ENCODE results near the gene STRADB.

STRADB gene

DNA sequence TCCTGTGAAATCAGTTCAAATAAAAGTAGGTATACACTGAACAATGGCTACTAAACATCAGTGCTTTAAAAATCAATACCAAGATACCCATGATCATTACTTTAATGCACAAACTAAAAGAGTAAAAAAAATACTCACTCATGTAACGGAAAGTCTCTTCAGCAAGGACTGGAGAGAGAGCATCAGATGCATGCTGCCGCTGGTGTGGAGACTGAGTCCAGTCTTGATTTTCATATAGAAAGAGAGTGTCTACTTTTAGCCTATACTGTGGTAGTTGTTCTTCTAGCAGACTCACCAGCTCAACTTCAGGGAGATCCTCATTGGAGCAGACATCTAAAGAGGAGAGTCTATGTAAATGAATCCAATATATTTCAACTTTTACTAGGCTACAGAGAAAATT, 44.3 kb upstream of the STRADB start:
- no peak overlapping the region for H3K4me3 ChIP-seq (ENCODE audit: low read depth, low read length)
- TF ChIP-seq, protein P1, sequence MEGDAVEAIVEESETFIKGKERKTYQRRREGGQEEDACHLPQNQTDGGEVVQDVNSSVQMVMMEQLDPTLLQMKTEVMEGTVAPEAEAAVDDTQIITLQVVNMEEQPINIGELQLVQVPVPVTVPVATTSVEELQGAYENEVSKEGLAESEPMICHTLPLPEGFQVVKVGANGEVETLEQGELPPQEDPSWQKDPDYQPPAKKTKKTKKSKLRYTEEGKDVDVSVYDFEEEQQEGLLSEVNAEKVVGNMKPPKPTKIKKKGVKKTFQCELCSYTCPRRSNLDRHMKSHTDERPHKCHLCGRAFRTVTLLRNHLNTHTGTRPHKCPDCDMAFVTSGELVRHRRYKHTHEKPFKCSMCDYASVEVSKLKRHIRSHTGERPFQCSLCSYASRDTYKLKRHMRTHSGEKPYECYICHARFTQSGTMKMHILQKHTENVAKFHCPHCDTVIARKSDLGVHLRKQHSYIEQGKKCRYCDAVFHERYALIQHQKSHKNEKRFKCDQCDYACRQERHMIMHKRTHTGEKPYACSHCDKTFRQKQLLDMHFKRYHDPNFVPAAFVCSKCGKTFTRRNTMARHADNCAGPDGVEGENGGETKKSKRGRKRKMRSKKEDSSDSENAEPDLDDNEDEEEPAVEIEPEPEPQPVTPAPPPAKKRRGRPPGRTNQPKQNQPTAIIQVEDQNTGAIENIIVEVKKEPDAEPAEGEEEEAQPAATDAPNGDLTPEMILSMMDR (IDR thresholded peaks at IDR 0.05; ENCODE audit: borderline replicate concordance, insufficient read depth, low read depth, low read length): no peak

DNA sequence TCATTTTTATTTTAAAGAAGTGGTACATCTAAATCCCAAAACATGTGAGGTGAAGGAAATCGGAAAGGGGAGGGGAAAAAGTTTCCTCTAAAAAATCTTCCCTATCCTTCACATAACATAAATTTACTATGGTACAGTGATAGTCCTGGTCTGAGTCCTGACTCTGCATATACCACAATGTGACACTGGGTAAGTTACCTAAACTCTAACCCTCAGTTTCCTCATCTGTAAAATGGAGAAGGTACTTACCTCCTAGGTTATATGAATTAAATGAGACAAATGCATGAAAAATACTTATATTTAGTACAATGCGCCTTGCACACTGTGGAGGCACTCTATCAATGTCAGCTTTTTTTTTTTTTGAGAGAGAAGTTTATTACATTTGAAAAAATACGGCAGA, 42.6 kb upstream of the STRADB start:
- TF ChIP-seq, protein P1 (IDR thresholded peaks at IDR 0.05; ENCODE audit: borderline replicate concordance, insufficient read depth, low read depth, low read length): no peak
- no peak overlapping the region for H3K4me3 ChIP-seq (ENCODE audit: low read depth, low read length)

DNA sequence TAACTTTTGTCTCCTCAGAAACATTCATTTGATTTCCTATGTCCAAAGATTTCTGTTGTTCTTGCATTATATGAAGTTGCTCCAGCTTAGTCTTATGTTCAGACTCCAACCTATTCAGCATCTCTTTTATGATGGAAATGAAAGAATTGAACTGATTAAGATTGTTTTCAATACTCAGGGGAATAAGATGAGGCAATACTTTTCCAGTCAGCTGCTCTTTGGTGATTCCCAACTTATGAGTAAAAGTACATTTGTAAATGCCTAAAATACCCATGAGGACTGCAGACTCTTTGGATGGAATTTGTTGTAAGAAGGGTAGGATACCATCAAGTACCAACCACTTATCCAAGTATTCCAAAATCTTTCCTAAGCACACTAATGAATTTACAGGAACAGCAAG, 40.1 kb upstream of the STRADB start:
- TF ChIP-seq, protein P1 (IDR thresholded peaks at IDR 0.05; ENCODE audit: borderline replicate concordance, insufficient read depth, low read depth, low read length): no peak
- no peak overlapping the region for H3K4me3 ChIP-seq (ENCODE audit: low read depth, low read length)

DNA sequence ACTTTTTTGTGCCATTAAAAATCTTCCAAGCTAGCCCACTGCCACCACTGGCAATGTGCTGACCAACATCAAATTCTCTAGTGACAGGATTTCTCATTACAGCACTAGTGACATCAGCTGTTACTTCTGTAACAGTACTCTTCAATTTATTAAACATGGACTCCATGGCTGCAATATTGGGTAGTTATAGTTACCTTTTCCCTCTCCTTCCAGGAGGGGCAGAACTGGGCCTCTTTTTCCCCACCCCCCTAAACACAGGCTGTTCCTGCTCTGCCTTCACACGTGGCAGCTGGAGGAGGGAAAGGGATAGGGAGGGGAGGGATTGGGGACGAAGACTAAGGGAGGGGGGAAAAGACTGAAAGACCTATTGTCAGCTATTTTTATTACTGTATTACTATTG, 38.4 kb upstream of the STRADB start:
- TF ChIP-seq, protein P1 (IDR thresholded peaks at IDR 0.05; ENCODE audit: borderline replicate concordance, insufficient read depth, low read depth, low read length): no peak
- H3K4me3 ChIP-seq (ENCODE audit: low read depth, low read length): no peak overlapping the region

DNA sequence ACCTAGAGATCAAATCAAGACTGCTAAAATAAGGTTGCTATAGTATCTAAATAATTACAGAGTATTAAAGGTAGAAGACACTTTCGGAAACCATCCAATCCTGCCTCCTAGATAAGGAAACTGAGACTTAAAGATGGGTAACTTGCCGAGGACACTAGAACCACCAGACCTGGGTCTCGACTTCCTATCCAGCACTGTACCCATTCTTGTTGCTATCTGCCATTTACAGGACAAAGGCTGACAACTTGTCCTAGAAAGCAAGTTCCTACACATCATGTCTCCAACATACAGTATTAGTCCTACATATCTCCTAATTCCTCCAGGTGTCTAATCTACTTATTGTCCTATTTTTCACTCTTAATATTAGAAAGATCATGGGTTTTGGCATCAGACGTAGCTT, 38.0 kb upstream of the STRADB start:
- TF ChIP-seq, protein P1 (IDR thresholded peaks at IDR 0.05; ENCODE audit: borderline replicate concordance, insufficient read depth, low read depth, low read length): no peak
- no peak overlapping the region for H3K4me3 ChIP-seq (ENCODE audit: low read depth, low read length)

DNA sequence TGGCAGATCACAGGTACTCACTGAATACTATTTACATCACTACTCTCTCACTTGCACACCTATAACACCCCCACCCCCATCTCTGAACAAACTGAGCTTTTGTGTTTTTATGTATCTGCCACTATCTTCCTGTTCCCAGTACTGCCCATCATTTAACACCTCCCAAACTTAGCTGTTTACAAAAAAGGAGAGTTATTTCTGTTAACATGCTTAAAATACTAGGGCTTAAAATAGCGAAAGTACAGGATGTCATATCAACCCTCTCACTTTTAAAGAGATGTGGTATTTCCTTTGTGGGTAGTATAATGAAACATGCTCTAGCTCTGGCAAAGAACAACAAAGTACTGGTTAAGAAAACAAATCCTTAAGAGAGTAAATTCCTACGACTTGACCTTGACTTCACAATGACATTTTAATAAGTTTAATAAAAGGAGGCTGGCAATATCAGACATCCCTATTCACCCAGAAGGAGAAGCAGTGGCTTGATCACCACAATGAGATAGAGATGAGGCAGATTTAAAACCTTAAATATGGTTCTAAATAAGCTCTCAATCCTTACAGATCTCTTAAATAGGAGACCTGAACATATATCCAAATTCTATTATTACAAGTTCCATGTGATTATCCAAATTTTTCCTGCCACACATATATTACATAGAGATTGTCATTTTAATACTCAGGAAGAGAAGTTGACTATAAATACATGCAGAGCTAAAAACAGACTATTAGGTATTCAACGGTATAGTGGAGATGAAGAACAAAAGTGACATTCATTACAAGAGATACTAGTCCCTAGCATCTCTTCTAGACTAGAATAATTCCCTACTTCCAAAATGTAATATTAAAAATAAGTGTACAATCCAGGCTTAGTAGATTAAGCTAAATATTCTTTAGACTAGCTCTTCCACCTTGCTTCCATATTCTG, 37.2 kb upstream of the STRADB start:
- TF ChIP-seq, protein P1 (IDR thresholded peaks at IDR 0.05; ENCODE audit: borderline replicate concordance, insufficient read depth, low read depth, low read length): no peak
- H3K4me3 ChIP-seq (ENCODE audit: low read depth, low read length): no peak overlapping the region

DNA sequence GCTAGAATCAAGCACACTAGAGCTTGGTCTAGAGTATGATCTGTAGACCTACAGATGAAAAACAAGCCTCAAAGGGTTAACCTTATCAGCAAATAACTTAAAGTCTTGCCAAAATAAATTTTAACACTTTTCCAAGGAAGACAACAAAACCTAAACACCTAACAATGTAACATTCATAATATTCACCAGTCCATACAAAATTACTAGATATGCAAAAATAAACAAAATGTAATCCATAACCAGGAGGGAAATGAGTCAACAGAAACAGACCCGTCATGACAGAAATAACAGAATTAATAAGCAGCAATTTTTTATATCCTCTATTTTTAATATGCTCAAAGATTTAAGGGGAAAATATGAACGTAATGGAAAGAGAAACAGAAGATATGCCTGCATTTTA, 36.4 kb upstream of the STRADB start:
- no peak overlapping the region for H3K4me3 ChIP-seq (ENCODE audit: low read depth, low read length)
- TF ChIP-seq, protein P1 (IDR thresholded peaks at IDR 0.05; ENCODE audit: borderline replicate concordance, insufficient read depth, low read depth, low read length): no peak

All from GM12875 (cell line).